MM.1S (cell line): Measurements from ENCODE around the gene PSMB8.
"Not testable (repeated sequence)": the region's sequence is repeated elsewhere in the genome, so short reads cannot be mapped to it uniquely, and the experiment has no call there.

ENCODE experiments used
- DNase-seq: peaks from one replicate; pipeline ENCODE4 v3.0.0-alpha.2; 2015
- H2AFZ ChIP-seq: fragments of 300-600 bp; sonication (generic); 2 replicates; pipeline ENCODE4 v1.6.0; 2016; ENCODE audit warnings: antibody characterized with exemption, low read length
- H3F3A ChIP-seq: fragments of 300-600 bp; sonication (generic); 2 replicates; pipeline ENCODE4 v1.6.1; 2016; ENCODE audit warnings: mild to moderate bottlenecking, antibody characterized with exemption, low read length, moderate library complexity, mixed read lengths; ENCODE audit not compliant: insufficient read depth
- H3K27ac ChIP-seq: fragments of 300-600 bp; sonication (generic); 2 replicates; pipeline ENCODE4 v1.5.1; 2016; ENCODE audit warnings: mild to moderate bottlenecking, low read length
- H3K27me3 ChIP-seq: fragments of 300-600 bp; sonication (generic); replicated peaks from 2 replicates; pipeline ENCODE4 v1.6.0; 2016; ENCODE audit warnings: low read length; ENCODE audit not compliant: insufficient read depth
- H3K36me3 ChIP-seq: fragments of 300-600 bp; sonication (generic); replicated peaks from 2 replicates; pipeline ENCODE4 v1.6.1; 2016; ENCODE audit warnings: mild to moderate bottlenecking, low read length, mixed read lengths; ENCODE audit not compliant: insufficient read depth
- H3K4me1 ChIP-seq: fragments of 300-600 bp; sonication (generic); 2 replicates; pipeline ENCODE4 v1.6.1; 2016; ENCODE audit warnings: low read length, mixed read lengths
- H3K4me2 ChIP-seq: fragments of 300-600 bp; sonication (generic); 2 replicates; pipeline ENCODE4 v1.6.0; 2016; ENCODE audit warnings: low read depth, low read length
- H3K4me3 ChIP-seq: fragments of 300-600 bp; sonication (generic); 2 replicates; pipeline ENCODE4 v1.5.1; 2016; ENCODE audit warnings: low read length, mixed read lengths
- H3K79me2 ChIP-seq: fragments of 300-600 bp; sonication (generic); 2 replicates; pipeline ENCODE4 v1.6.1; 2016; ENCODE audit warnings: mixed run types, low read length, mixed read lengths
- H3K9ac ChIP-seq: fragments of 300-600 bp; sonication (generic); 2 replicates; pipeline ENCODE4 v1.6.1; 2016; ENCODE audit warnings: low read length, mixed read lengths
- H3K9me2 ChIP-seq: fragments of 300-600 bp; sonication (generic); replicated peaks from 2 replicates; pipeline ENCODE4 v1.6.1; 2016; ENCODE audit warnings: mild to moderate bottlenecking, low read length, mixed read lengths; ENCODE audit not compliant: insufficient read depth
- H3K9me3 ChIP-seq: fragments of 300-600 bp; sonication (generic); replicated peaks from 2 replicates; pipeline ENCODE4 v1.6.1; 2016; ENCODE audit warnings: mild to moderate bottlenecking, low read length, mixed read lengths; ENCODE audit not compliant: insufficient read depth
- H4K20me1 ChIP-seq: fragments of 300-600 bp; sonication (generic); 2 replicates; pipeline ENCODE4 v1.6.1; 2016; ENCODE audit warnings: mild to moderate bottlenecking, low read length, moderate library complexity, mixed read lengths; ENCODE audit not compliant: insufficient read depth
- CTCF ChIP-seq: fragments of 300-600 bp; sonication (generic); IDR thresholded peaks from 2 replicates; pipeline ENCODE4 v1.5.1; 2016; ENCODE audit warnings: antibody characterized with exemption, low read length, mixed read lengths
- EZH2 ChIP-seq: fragments of 300-600 bp; sonication (generic); optimal IDR thresholded peaks from 2 replicates; pipeline ENCODE3; 2017; ENCODE audit warnings: low read depth, mild to moderate bottlenecking, antibody characterized with exemption, low read length, mixed read lengths
- EZH2phosphoT487 ChIP-seq: fragments of 300-600 bp; sonication (generic); IDR thresholded peaks from 2 replicates; pipeline ENCODE4 v1.6.1; 2018; ENCODE audit warnings: antibody characterized with exemption, low read length

The PSMB8 gene

DNA sequence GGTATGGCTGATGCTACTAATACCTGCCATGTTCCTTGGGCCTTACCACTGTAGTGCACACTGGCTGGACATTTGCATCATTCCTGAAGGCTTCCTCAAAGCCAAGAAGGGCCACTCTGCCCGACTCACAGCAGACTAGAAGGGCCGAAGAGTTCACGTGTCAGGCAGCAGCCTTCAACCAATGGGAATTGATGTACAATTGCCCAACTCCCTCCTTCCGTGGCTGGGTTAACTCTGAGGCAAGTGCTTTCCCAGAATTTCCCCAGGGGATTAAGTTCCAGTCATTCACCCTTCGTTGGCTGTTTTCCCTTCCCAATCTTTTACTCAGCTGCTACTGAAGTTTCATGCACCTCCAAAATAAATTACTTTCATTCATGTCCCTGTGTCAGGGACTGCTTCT, 39.9 kb upstream of the PSMB8 start:
- H3K36me3 ChIP-seq: no peaks in the 10 kb centered on the region
- no peak overlapping the region for H3K4me3 ChIP-seq
- H2AFZ ChIP-seq: no peak overlapping the region
- no peak for DNase-seq
- H3K79me2 ChIP-seq: no peaks in the 10 kb centered on the region
- no peak overlapping the region for H3K4me2 ChIP-seq
- H3K4me1 ChIP-seq: 0 out of 2 replicates have a peak, but pooled peaks cover 4% of the 10 kb centered on the region
- no peaks in the 10 kb centered on the region for H3K9me3 ChIP-seq
- no peaks in the 10 kb centered on the region for H3K9me2 ChIP-seq
- no peak overlapping the region for H3K27ac ChIP-seq
- no peaks in the 10 kb centered on the region for H3F3A ChIP-seq
- H3K9ac ChIP-seq: no peak overlapping the region
- peaks cover 7% of the 10 kb centered on the region; the same call in 1 of the 2 replicates for H3K27me3 ChIP-seq
- TF ChIP-seq CTCF (no peak), EZH2phosphoT487 (no peak), EZH2 (no peak)
- H4K20me1 ChIP-seq: no peaks in the 10 kb centered on the region

DNA sequence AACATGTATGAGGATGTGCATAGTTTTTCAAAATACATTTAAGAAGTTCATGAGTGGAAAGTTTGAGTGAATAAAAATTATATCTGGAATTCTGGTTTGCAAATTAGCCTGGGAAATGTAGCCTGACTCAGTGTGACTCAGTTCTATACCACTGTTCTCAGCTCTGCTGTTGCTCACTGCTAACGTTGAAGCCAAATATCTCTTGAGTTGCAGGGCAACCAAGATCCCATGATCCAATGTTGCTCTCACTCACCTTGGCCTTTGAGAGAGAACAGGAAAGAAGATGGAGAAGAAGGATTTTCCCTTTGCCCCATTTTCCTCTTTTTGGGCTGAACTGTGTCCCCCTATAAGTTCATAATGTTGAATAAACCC, 39.0 kb upstream of the PSMB8 start:
- H3K4me3 ChIP-seq: no peak overlapping the region
- no peaks in the 10 kb centered on the region for H3K79me2 ChIP-seq
- no peak overlapping the region for H2AFZ ChIP-seq
- no peak overlapping the region for H3K9ac ChIP-seq
- no peak for DNase-seq
- no peaks in the 10 kb centered on the region for H3K9me3 ChIP-seq
- no peaks in the 10 kb centered on the region for H3K36me3 ChIP-seq
- no peak for TF ChIP-seq EZH2phosphoT487
- no peak for TF ChIP-seq EZH2
- TF ChIP-seq CTCF: no peak
- no peaks in the 10 kb centered on the region for H4K20me1 ChIP-seq
- H3K27me3 ChIP-seq: peaks cover 7% of the 10 kb centered on the region
- H3K4me2 ChIP-seq: no peak overlapping the region
- H3K4me1 ChIP-seq: 0 out of 2 replicates have a peak, but pooled peaks cover 4% of the 10 kb centered on the region
- H3K9me2 ChIP-seq: no peaks in the 10 kb centered on the region
- H3K27ac ChIP-seq: no peak overlapping the region
- H3F3A ChIP-seq: no peaks in the 10 kb centered on the region

GRCh38 chr6:32880962-32881361, 37.1 kb upstream of the PSMB8 start:
- not testable (repeated sequence) for H3K4me3 ChIP-seq, DNase-seq, H3K9me2 ChIP-seq, H3K79me2 ChIP-seq, H3K4me2 ChIP-seq, H3K27ac ChIP-seq, H2AFZ ChIP-seq, H4K20me1 ChIP-seq, H3K9me3 ChIP-seq, H3K4me1 ChIP-seq, H3F3A ChIP-seq, H3K36me3 ChIP-seq, H3K9ac ChIP-seq, H3K27me3 ChIP-seq

DNA sequence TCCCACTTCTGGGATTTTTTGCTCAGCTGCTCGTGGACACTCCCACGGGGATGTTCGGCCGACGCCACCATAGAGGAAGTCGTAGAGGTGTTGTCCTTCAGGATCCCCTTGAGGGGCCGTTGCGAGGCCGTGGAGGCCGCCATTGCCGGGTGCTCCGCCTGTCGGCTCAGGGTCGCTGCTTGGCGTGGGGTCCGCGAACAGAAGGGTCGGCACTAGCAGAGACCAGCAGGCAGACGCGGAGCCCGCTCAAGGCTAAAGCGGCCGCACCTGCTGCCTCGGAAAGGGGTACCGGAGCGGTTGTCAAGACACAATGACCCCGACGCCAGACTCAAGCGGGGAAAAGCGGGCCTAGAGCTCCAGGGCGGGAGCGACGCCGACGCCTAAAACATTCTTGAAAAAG, 35.8 kb upstream of the PSMB8 start:
- Histone ChIP-seq H3K9me2 (no peaks in the 10 kb centered on the region), H3K4me3 (no peak overlapping the region), H3K27ac (no peak overlapping the region), H3K9me3 (no peaks in the 10 kb centered on the region), H3K79me2 (no peaks in the 10 kb centered on the region), H3K4me2 (no peak overlapping the region), H3K36me3 (no peaks in the 10 kb centered on the region), H2AFZ (no peak overlapping the region), H3F3A (no peaks in the 10 kb centered on the region), H3K9ac (no peak overlapping the region), H4K20me1 (no peaks in the 10 kb centered on the region), H3K27me3 (peaks cover 7% of the 10 kb centered on the region), H3K4me1 (0 out of 2 replicates have a peak, but pooled peaks cover 4% of the 10 kb centered on the region)
- no peak for DNase-seq
- TF ChIP-seq EZH2phosphoT487 (no peak), CTCF (no peak), EZH2 (no peak)
